ENCODE results near the gene C9orf43. TPM values are rescaled to one million over a fixed set of nuclear protein-coding genes. Genes with fewer than 3 reads are reported as not detected.
"Not testable (repeated sequence)": the region's sequence is repeated elsewhere in the genome, so short reads cannot be mapped to it uniquely, and the experiment has no call there.

The C9orf43 gene
- total RNA-seq, 3 donors from 2014 or later: 0.20 to 0.55 TPM; not detected in 1

- TF ChIP-seq, protein P1, sequence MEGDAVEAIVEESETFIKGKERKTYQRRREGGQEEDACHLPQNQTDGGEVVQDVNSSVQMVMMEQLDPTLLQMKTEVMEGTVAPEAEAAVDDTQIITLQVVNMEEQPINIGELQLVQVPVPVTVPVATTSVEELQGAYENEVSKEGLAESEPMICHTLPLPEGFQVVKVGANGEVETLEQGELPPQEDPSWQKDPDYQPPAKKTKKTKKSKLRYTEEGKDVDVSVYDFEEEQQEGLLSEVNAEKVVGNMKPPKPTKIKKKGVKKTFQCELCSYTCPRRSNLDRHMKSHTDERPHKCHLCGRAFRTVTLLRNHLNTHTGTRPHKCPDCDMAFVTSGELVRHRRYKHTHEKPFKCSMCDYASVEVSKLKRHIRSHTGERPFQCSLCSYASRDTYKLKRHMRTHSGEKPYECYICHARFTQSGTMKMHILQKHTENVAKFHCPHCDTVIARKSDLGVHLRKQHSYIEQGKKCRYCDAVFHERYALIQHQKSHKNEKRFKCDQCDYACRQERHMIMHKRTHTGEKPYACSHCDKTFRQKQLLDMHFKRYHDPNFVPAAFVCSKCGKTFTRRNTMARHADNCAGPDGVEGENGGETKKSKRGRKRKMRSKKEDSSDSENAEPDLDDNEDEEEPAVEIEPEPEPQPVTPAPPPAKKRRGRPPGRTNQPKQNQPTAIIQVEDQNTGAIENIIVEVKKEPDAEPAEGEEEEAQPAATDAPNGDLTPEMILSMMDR (IDR thresholded peaks at IDR 0.05): no peak
- Histone ChIP-seq H3K4me3 (no peak overlapping the region), H3K9me3 (no peaks in the 10 kb centered on the region), H3K36me3 (ENCODE audit: low read depth) (peaks cover 9% of the 10 kb centered on the region), H3K4me1 (ENCODE audit: low read depth) (peaks cover 10% of the 10 kb centered on the region)
- intact Hi-C loops (cut with DNase I, micrococcal nuclease): no loop called here
- ATAC-seq (no peak), DNase-seq (no peak)
Measured at GRCh38 chr9:113373256-113373655, 37.3 kb upstream of the C9orf43 start.

DNA sequence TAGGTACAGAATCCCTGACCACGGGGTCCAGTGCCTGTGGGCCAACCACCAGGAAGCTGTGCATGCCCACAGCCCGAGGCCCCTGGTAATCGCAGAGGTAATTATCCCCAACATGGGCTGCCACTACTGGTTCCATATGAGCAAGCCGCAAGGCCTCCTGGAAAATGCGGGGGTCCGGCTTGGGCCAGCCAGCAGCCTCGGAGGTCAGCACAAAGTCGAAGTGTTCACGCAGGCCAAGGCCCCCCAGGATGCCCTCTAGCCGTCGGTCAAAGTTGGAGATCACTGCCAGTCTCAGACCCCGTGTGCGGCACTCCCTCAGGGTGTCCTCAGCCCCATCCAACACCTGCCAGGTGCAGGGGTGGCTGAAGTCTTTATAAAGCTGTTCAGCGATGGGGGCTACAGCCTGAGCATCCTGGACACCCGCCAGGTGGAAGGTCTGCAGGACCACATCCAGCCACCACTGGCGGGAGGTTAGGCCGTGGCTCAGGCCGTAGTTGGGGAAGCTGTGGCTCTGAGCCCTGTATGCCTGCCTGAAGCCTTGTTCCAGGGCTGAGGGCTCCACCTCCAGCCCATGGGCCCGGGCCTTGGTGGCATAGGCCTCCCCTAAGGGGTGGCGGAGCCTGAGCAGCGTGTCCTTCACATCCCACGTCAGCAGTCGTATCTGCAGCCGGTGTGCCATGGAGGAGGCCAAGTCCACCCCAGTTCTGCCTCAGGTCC, 36.7 kb upstream of the C9orf43 start:
- H3K4me3 ChIP-seq: no peak overlapping the region
- H3K4me1 ChIP-seq (ENCODE audit: low read depth): peaks cover 14% of the 10 kb centered on the region
- TF ChIP-seq, protein P1 (IDR thresholded peaks at IDR 0.05): no peak
- ATAC-seq: no peak
- H3K36me3 ChIP-seq (ENCODE audit: low read depth): peaks cover 9% of the 10 kb centered on the region
- DNase-seq: no peak
- intact Hi-C loops (cut with DNase I, micrococcal nuclease): no loop called here
- no peaks in the 10 kb centered on the region for H3K9me3 ChIP-seq

DNA sequence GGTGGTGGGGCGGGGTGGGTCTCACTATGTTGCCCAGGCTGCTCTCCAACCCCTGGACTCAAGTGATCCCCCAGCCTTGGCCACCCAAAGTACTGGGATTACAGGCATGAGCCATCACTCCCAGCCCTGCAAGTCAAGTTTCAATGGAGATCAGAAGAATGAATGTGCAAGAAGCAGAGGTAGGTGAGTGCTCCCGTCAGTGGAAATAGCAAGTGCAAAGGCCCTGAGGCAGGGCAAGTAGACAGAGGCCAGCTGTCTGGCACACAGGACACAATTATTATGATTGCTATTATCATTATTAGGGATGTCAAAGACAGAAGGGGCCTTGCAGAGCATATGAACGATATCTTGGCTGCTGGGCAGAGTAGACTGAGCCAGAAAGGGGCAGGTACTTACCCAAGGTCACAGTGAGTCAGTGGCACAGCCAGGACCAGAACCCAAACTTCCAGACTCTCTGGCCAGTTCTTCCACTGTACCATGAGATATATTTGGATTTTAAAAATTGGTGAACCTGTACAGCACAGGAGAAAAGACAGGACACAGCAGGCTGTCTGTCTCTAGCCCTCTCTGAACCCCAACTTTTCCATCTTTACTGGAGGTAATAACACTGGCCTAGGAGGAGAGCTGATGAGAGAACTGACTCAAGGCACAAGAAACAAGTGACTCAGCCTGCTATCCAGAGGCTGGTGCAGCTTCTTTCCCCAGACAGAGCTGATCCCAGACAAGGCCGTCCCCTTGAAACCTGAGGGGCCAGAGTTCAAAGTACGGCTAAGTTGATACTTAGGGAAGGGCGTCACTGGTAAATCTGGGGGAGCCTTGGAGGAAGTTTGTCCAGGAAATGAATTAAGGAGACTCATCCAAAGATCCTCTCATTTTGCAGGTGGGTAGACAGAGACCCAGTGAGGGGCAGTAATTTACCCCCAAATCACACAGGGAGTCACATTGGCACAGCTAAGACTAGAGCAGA, 35.2 kb upstream of the C9orf43 start:
- intact Hi-C loops (cut with DNase I, micrococcal nuclease): no loop called here
- H3K36me3 ChIP-seq (ENCODE audit: low read depth): peaks cover 9% of the 10 kb centered on the region
- H3K4me1 ChIP-seq (ENCODE audit: low read depth): peaks cover 14% of the 10 kb centered on the region
- ATAC-seq (peak; percentile 69), DNase-seq (peak in 2 of 3 donors; percentile 58 to 65)
- no peaks in the 10 kb centered on the region for H3K9me3 ChIP-seq
- peak overlapping the region; percentile 43 for H3K4me3 ChIP-seq
- TF ChIP-seq, protein P1 (IDR thresholded peaks at IDR 0.05): no peak

DNA sequence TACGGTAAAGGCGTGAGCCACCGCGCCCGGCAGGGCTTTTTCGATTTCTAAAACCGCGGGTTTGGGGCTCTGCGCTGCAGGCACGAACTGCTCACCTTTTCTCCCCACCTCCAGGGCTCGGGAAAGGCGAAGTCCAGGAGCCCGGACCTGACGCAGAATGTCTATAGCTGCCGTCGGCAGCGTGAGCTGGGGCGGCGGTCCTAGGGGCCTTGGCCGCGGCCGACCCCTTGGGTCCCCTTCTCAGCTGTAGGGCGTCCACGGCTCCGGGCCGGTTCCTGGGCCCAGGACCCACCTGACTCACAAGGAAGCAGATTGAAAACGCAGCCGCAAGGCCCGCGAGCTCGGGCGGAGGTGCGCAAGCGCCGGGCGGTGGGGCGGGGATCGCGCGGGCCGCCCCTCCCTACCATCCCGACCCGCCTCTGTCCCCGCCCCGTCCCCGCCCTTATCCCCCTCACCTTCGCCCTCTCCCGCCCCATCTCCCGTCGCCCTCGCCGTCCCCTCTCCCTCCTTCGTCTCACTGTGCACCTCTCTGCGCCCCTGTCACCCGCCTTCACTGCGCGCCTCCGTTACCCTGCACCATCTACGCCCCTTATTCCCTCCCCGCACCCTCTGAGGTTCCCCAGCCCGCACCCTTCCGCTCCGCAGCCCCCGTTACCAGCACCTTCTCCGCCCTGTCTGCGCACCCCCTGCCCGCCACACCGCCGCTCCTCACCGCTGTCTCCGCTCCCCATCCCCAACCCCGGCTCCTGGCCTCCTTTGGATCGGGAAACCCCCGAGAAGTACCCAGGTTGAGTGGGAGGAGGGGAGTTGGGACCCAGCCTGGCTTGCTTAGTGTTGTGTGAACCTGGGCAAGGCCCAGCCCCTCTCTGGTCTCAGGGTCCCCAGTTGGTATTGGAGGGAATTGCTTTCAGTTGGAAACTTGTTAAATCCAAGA, 33.6 kb upstream of the C9orf43 start, which contains the start of gene HDHD3:
Gene HDHD3 (minus strand): TSS at position 353 of the 934 bp plus-strand sequence. CDS start 2,632 bp downstream, outside the sequence.
- intact Hi-C loops (cut with DNase I, micrococcal nuclease): no loop called here
- peak; percentile 89 for ATAC-seq
- TF ChIP-seq, protein P1 (IDR thresholded peaks at IDR 0.05): no peak
- H3K4me1 ChIP-seq (ENCODE audit: low read depth): peaks cover 27% of the 10 kb centered on the region
- no peaks in the 10 kb centered on the region for H3K9me3 ChIP-seq
- peak within 1 kb of the TSS; percentile 43 for H3K4me3 ChIP-seq
- H3K36me3 ChIP-seq (ENCODE audit: low read depth): peaks cover 9% of the 10 kb centered on the region
- peak; percentile 91 to 94 (median 94) for DNase-seq

- H3K4me1 ChIP-seq (ENCODE audit: low read depth): peaks cover 32% of the 10 kb centered on the region
- H3K9me3 ChIP-seq; H3K4me3 ChIP-seq; DNase-seq; H3K36me3 ChIP-seq (ENCODE audit: low read depth); ATAC-seq; intact Hi-C loops (cut with DNase I, micrococcal nuclease): not testable (repeated sequence)
Measured at GRCh38 chr9:113379094-113379828, 31.3 kb upstream of the C9orf43 start.

- ATAC-seq; H3K36me3 ChIP-seq (ENCODE audit: low read depth); H3K9me3 ChIP-seq; intact Hi-C loops (cut with DNase I, micrococcal nuclease); H3K4me3 ChIP-seq; DNase-seq: not testable (repeated sequence)
- H3K4me1 ChIP-seq (ENCODE audit: low read depth): peaks cover 31% of the 10 kb centered on the region
Measured at GRCh38 chr9:113379829-113380210, 30.7 kb upstream of the C9orf43 start.
